GM19372 (cell line): ENCODE data around the gene ABCA8.

Experiments
- ATAC-seq: cut with Tn5 transposase; IDR thresholded peaks from one replicate; pipeline ENCODE4 v1.9.1; 2021; ENCODE audit warnings: mild to moderate bottlenecking, low read depth, moderate library complexity; ENCODE audit not compliant: unreplicated experiment

ABCA8 gene

DNA sequence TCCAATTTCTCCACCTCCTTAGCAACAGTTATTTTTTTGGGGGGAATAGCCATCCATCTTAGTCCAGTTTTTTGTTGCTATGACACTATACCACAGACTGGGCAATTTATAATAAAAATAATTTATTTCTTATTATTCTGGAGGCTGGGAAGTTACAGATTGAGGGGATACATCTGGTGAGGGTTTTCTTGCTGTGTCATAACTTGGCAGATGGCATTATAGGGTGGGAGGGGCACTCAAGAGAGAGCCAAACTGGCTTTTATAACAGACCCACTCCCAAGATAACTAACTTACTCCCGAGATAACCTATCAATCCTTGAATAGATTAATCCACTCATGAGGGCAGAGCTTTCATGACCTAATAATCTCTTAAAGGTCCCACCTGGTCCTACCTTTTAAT lies 84.2 kb downstream of the ABCA8 start:
- ATAC-seq: no peak

GRCh38 chr17:68870161-68870826 lies 84.9 kb downstream of the ABCA8 start:
- ATAC-seq: no peak

- ATAC-seq: no peak
Measured at GRCh38 chr17:68868708-68869107, 86.5 kb downstream of the ABCA8 start.

- no peak for ATAC-seq
Measured at GRCh38 chr17:68867759-68868516, 87.3 kb downstream of the ABCA8 start.

- ATAC-seq: no peak
Measured at GRCh38 chr17:68865584-68865983, 89.6 kb downstream of the ABCA8 start.

- ATAC-seq: no peak
Measured at GRCh38 chr17:68863091-68863652, 92.0 kb downstream of the ABCA8 start.

DNA sequence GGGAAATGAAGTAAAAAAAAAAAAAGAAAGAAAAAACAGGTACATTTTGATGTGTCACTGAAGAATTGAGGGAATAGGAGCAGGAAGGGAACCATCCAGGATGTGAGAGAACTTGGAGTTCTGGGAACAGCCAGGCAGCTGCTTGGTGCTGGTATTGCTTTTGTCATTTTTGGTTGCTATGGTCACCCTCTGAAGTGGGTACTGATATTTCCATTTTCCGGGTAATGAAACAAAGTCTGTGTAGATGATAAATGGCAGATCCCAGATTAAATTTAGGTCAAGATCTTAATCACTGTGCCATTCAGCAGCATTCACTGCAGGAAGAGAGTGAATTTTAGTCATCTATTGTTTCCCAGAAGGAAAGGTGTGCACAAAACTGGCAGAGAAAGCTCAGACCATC lies 93.6 kb downstream of the ABCA8 start:
- no peak for ATAC-seq

DNA sequence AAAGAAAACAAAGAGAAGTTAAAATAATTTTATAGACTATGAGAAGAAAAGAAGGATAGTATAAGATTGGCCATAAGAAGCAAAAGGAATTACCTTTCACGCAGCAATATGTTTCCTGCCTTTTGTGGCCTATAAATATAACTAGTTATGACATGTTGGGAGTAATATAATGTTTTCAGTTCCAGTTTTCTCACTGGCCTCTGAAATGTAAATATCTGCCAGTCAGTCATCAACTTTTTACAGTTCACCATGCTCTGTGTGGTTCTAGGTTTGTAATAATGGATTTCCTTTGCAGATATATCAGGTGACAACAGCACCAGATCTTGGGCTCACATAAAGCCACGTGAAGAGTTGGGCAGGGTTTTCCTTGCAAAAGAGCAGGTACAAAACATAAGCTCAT lies 94.3 kb downstream of the ABCA8 start:
- no peak for ATAC-seq

DNA sequence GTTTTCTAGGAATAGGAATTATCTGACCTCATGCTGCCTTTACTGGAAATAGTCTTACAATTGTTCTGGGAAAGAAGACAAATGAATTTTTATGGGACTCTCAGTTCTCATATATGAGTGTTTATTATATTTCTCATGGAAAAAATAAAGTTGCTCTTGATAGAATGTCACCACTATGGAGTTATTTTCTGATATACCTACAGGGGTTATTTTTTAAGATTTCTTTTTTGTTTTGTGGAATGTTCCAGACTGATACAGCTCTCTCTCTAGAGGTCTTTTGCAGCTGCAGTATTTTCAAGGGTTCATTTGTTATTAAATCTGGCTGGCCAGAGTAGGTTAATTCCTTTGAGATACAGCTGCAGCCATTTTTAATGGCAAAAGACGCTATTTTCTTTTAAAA lies 100.7 kb downstream of the ABCA8 start:
- no peak for ATAC-seq

DNA sequence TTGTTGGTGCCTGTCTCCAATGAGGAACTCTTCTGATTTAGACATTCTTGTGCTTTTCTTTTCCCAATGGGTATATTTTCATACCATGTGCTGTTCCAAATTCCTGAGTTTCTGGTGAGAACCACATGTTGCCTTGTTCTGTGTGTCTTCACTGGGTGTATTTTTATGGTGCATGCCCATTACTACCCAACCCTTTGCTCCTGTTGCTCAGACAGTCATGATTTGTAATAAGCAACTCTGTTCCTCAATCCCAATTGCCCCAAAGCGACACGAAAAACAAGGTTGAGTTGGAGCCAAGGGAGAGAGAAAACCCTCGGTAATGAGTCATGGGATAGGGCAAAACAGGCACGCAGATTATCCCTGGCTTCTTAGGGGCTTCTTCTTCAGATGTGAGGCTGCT lies 101.8 kb downstream of the ABCA8 start:
- no peak for ATAC-seq

GRCh38 chr17:68853036-68853435 lies 102.2 kb downstream of the ABCA8 start:
- ATAC-seq: no peak

GRCh38 chr17:68851890-68852289 lies 103.3 kb downstream of the ABCA8 start:
- ATAC-seq: no peak

- ATAC-seq: no peak
Measured at GRCh38 chr17:68850749-68851510, 104.3 kb downstream of the ABCA8 start.

DNA sequence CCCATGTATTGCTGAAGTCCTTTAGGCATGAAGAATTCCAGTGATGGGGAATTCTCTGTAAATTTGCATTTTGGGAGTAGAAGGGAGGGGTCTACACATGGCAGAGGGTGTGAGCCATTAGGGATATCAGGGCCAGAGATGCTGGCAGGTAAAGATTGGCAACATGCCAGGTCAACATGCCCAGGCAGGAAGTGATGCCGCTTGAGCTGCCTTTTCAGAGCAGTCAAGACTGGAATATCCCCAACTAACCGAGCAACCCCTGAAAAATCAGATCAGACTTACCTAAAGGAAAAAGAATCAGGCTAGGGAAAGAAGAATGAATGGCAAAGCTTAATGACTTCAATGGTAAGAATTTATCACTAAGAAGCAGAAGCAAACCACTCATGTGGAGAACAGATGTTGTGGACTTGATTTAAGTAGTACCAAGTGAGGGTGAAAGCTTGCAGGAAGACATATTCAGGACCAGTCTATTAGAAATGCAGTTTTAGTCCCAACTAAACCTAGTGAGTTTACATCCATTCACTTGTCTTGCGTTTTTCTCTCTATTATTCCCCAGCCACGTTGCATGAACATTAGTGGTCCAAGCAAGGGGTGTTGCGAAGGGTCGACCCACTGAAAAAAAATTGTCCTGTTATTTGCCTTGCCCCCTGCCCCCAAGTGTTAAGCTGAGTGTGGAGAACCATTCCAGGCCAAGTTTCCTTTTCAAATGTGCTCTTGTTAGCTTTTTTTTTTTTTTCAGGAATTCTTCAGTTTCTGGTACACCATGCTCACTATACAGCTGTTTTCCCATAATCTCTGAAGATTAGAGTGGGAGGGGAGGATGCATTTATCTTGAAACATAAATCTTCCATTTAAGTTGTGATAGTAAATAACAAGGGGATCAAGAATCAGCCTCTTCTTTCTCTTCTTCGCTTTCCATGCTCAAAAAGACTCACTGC lies 105.2 kb downstream of the ABCA8 start:
- ATAC-seq: no peak

GRCh38 chr17:68847711-68848110 lies 107.5 kb downstream of the ABCA8 start:
- ATAC-seq: no peak

DNA sequence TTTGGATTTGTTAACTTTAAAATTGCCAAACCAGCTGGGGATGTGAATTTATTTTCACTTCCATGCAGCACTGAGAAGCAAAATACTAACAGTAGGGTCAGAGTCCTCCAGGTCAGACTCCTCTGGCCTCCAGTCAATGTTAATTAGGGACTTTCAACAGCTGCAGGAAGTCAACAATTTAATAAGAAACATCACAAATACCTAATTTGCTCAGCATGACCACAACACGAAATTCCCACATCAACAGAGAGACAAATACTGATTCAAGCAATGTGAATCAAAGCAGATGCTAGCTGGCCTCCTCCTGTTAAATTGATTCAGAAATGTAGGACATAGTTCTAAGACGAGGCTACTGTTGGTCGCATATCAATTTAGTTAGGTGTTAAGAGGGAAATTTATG lies 111.7 kb downstream of the ABCA8 start:
- no peak for ATAC-seq

GRCh38 chr17:68840073-68840472 lies 115.1 kb downstream of the ABCA8 start:
- ATAC-seq: no peak

DNA sequence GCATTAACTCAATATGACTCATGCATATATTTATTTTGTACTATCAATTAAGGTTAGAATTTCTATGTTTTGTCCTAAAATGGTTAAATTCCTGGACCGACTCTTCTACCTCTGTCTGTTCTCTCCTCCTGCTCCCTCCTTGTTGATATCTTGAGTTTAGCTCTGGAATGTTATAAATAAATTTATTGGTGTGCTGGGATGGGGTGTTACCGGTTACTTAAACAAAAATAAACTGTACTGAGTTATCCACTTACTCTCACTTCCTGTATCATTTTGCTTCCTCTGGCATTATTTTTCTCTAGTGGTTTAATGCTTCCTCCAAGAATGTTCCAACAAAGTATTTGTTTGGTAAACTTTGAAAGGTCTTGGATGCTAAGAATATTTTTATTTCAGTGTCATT lies 120.1 kb downstream of the ABCA8 start:
- ATAC-seq: no peak

GRCh38 chr17:68834328-68834836 lies 120.8 kb downstream of the ABCA8 start:
- ATAC-seq: no peak
